ENCODE data around the gene NTM. TPM values are rescaled to one million over a fixed set of nuclear protein-coding genes. Genes with fewer than 3 reads are reported as not detected.

NTM gene
- polyA plus RNA-seq, 1 donor (not counting 4 experiments of a cell fraction or from before 2014, with no cell fraction given), result 47.9 TPM

- H3K9me3 ChIP-seq (ENCODE audit: control insufficient read depth, low read depth, low read length), result peaks cover 2% of the 10 kb centered on the region
- no peaks in the 10 kb centered on the region for H3K79me2 ChIP-seq (ENCODE audit: control insufficient read depth, insufficient read depth, low read length)
- FAIRE-seq, result no peak
- H3K9ac ChIP-seq (ENCODE audit: control insufficient read depth, extremely low read depth, insufficient read depth, low read length), result no peak overlapping the region
- no peaks in the 10 kb centered on the region for H3K9me1 ChIP-seq (ENCODE audit: control insufficient read depth, extremely low read depth, insufficient read depth, low read length)
- dilution Hi-C loops (cut with MboI; ENCODE audit: extremely low pct_ligation_motif_present, low sequenced_read_pairs), result no loop called here
- TF ChIP-seq CTCF (optimal IDR thresholded peaks at IDR 0.05 in 1 of 3, IDR thresholded peaks at IDR 0.05 in 1 of 3, conservative IDR thresholded peaks at IDR 0.05 in 1 of 3; ENCODE audit: extremely low read depth in 1 of 3, insufficient read depth in 2 of 3, low read length in 3 of 3), result no peak
- no peak for TF ChIP-seq EZH2 (IDR thresholded peaks at IDR 0.05; ENCODE audit: low read length)
- no peaks in the 10 kb centered on the region for H4K20me1 ChIP-seq (ENCODE audit: control insufficient read depth, extremely low read depth, insufficient read depth, low read length)
- no peak overlapping the region for H3K4me3 ChIP-seq (ENCODE audit: control insufficient read depth in 2 of 3, extremely low read depth in 1 of 3, insufficient read depth in 2 of 3, low read depth in 1 of 3, low read length in 3 of 3)
- DNase-seq (ENCODE audit: low read depth, low spot score), result no peak
- no peak overlapping the region for H3K4me2 ChIP-seq (ENCODE audit: control insufficient read depth, extremely low read depth, insufficient read depth, low read depth, low read length)
- no peak overlapping the region for H3K27ac ChIP-seq (ENCODE audit: control insufficient read depth, insufficient read depth, low read length)
- no peaks in the 10 kb centered on the region for H3K27me3 ChIP-seq (ENCODE audit: control insufficient read depth, extremely low read depth, insufficient read depth, low read length)
- H3K36me3 ChIP-seq (ENCODE audit: control insufficient read depth in 2 of 2, extremely low read depth in 1 of 2, insufficient read depth in 2 of 2, low read length in 2 of 2), result no peaks in the 10 kb centered on the region
- no peak overlapping the region for H2AFZ ChIP-seq (ENCODE audit: control insufficient read depth, low read length)
- no peaks in the 10 kb centered on the region for H3K4me1 ChIP-seq (ENCODE audit: control insufficient read depth, extremely low read depth, insufficient read depth, low read length)
Observed at GRCh38 chr11:132347156-132348090, 977.0 kb downstream of the NTM start.

GRCh38 chr11:132349811-132350733 lies 979.7 kb downstream of the NTM start:
- no peak for FAIRE-seq
- no peak overlapping the region for H3K27ac ChIP-seq (ENCODE audit: control insufficient read depth, insufficient read depth, low read length)
- H3K4me1 ChIP-seq (ENCODE audit: control insufficient read depth, extremely low read depth, insufficient read depth, low read length), result no peaks in the 10 kb centered on the region
- no peaks in the 10 kb centered on the region for H3K36me3 ChIP-seq (ENCODE audit: control insufficient read depth in 2 of 2, extremely low read depth in 1 of 2, insufficient read depth in 2 of 2, low read length in 2 of 2)
- no peak overlapping the region for H3K9ac ChIP-seq (ENCODE audit: control insufficient read depth, extremely low read depth, insufficient read depth, low read length)
- DNase-seq (ENCODE audit: low read depth, low spot score), result no peak
- dilution Hi-C loops (cut with MboI; ENCODE audit: extremely low pct_ligation_motif_present, low sequenced_read_pairs), result no loop called here
- TF ChIP-seq CTCF (optimal IDR thresholded peaks at IDR 0.05 in 1 of 3, IDR thresholded peaks at IDR 0.05 in 1 of 3, conservative IDR thresholded peaks at IDR 0.05 in 1 of 3; ENCODE audit: extremely low read depth in 1 of 3, insufficient read depth in 2 of 3, low read length in 3 of 3), result no peak
- no peak for TF ChIP-seq EZH2 (IDR thresholded peaks at IDR 0.05; ENCODE audit: low read length)
- no peak overlapping the region for H3K4me3 ChIP-seq (ENCODE audit: control insufficient read depth in 2 of 3, extremely low read depth in 1 of 3, insufficient read depth in 2 of 3, low read depth in 1 of 3, low read length in 3 of 3)
- no peak overlapping the region for H2AFZ ChIP-seq (ENCODE audit: control insufficient read depth, low read length)
- no peaks in the 10 kb centered on the region for H3K79me2 ChIP-seq (ENCODE audit: control insufficient read depth, insufficient read depth, low read length)
- H3K4me2 ChIP-seq (ENCODE audit: control insufficient read depth, extremely low read depth, insufficient read depth, low read depth, low read length), result no peak overlapping the region
- no peaks in the 10 kb centered on the region for H3K9me1 ChIP-seq (ENCODE audit: control insufficient read depth, extremely low read depth, insufficient read depth, low read length)
- H4K20me1 ChIP-seq (ENCODE audit: control insufficient read depth, extremely low read depth, insufficient read depth, low read length), result no peaks in the 10 kb centered on the region
- H3K27me3 ChIP-seq (ENCODE audit: control insufficient read depth, extremely low read depth, insufficient read depth, low read length), result no peaks in the 10 kb centered on the region
- H3K9me3 ChIP-seq (ENCODE audit: control insufficient read depth, low read depth, low read length), result peaks cover 2% of the 10 kb centered on the region
